B cell (primary cell): ENCODE data around the gene DNAI1.

Experiments used
- EZH2 ChIP-seq: IDR thresholded peaks from 2 replicates; pipeline ENCODE4 v1.6.1; 2012; ENCODE audit warnings: borderline replicate concordance, low read depth, mild to moderate bottlenecking, moderate library complexity, low read length; ENCODE audit not compliant: insufficient read depth, poor library complexity, severe bottlenecking
- TF ChIP-seq, protein P1 (sequence below): fragments of 200-600 bp; IDR thresholded peaks from one replicate; pipeline ENCODE4 v1.8.0; 2022; ENCODE audit warnings: antibody characterized with exemption, mild to moderate bottlenecking

DNA sequence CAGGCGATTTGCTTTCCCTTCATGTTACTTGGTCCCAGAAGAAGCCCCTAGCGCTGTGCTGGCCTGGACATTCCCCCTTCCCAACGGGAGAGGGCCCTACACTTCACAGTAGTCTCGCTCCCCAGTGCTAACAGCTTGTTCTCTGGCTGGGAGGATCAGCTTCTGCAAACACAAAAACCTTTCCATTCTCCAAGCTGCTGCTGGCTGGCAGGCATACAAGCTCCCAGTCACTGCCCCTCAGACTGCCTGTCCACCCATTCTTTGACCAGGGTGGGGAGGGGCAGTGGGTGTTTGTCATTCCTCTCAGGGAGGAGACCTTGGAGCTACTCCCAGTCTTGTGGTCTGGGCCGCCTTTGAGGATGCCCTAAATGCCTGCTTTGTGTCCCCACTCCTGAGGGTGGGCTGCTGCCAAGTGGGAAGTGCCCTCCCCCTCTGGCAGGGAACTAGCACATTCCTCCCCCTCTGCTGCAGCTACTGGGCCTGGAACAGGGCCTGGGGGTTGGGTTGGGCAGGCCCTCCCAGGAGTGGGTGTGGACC, 43.4 kb downstream of the DNAI1 start:
- no peak for TF ChIP-seq EZH2
- TF ChIP-seq, protein P1, sequence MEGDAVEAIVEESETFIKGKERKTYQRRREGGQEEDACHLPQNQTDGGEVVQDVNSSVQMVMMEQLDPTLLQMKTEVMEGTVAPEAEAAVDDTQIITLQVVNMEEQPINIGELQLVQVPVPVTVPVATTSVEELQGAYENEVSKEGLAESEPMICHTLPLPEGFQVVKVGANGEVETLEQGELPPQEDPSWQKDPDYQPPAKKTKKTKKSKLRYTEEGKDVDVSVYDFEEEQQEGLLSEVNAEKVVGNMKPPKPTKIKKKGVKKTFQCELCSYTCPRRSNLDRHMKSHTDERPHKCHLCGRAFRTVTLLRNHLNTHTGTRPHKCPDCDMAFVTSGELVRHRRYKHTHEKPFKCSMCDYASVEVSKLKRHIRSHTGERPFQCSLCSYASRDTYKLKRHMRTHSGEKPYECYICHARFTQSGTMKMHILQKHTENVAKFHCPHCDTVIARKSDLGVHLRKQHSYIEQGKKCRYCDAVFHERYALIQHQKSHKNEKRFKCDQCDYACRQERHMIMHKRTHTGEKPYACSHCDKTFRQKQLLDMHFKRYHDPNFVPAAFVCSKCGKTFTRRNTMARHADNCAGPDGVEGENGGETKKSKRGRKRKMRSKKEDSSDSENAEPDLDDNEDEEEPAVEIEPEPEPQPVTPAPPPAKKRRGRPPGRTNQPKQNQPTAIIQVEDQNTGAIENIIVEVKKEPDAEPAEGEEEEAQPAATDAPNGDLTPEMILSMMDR = no peak
